DND-41 (cell line): Measurements from ENCODE around the gene SGPL1.

ENCODE experiments used
- ATAC-seq: fragments of 200-7000 bp; cut with Tn5 transposase; 3 replicates; pipeline ENCODE4 v1.9.1; 2021; ENCODE audit warnings: low read depth; ENCODE audit not compliant: insufficient read depth
- DNase-seq: peaks from one replicate; pipeline ENCODE4 v3.0.0-alpha.2; 2020
- H2AFZ ChIP-seq: 2 replicates; pipeline ENCODE4 v1.6.0; 2012; ENCODE audit warnings: low read depth, low read length
- H3K27ac ChIP-seq: 2 replicates; pipeline ENCODE4 v1.5.1; 2012; ENCODE audit warnings: low read length, inconsistent platforms
- H3K27me3 ChIP-seq: fragments of 200-600 bp; sonication (generic); 2 replicates; pipeline ENCODE4 v1.6.0; 2012; ENCODE audit warnings: low read length, mild to moderate bottlenecking, inconsistent platforms; ENCODE audit not compliant: insufficient read depth, poor library complexity
- H3K36me3 ChIP-seq: 2 replicates; pipeline ENCODE4 v1.5.1; 2012; ENCODE audit warnings: low read length, inconsistent platforms; ENCODE audit not compliant: insufficient read depth
- H3K4me1 ChIP-seq: 2 replicates; pipeline ENCODE4 v1.5.1; 2012; ENCODE audit warnings: mild to moderate bottlenecking, low read length; ENCODE audit not compliant: insufficient read depth
- H3K4me2 ChIP-seq: 2 replicates; pipeline ENCODE4 v1.6.0; 2012; ENCODE audit warnings: mild to moderate bottlenecking, moderate library complexity, low read length, inconsistent platforms; ENCODE audit not compliant: insufficient read depth
- H3K4me3 ChIP-seq, 2 experiments: fragments of 200-600 bp in 1 of 2; shearing (Covaris generic) in 1 of 2; 2 replicates each; pipeline ENCODE4 v1.5.1; 2012 to 2016; ENCODE audit warnings: inconsistent platforms in 2 of 2, low read length in 2 of 2, mild to moderate bottlenecking in 2 of 2, low read depth in 1 of 2, moderate library complexity in 1 of 2
- H3K79me2 ChIP-seq: 2 replicates; pipeline ENCODE4 v1.6.0; 2012; ENCODE audit warnings: low read length, inconsistent platforms; ENCODE audit not compliant: insufficient read depth
- H3K9ac ChIP-seq: 2 replicates; pipeline ENCODE4 v1.6.0; 2012; ENCODE audit warnings: low read depth, mild to moderate bottlenecking, inconsistent platforms, low read length, moderate library complexity
- H3K9me3 ChIP-seq: 2 replicates; pipeline ENCODE4 v1.5.1; 2012; ENCODE audit warnings: low read length, moderate library complexity, mild to moderate bottlenecking, inconsistent platforms; ENCODE audit not compliant: insufficient read depth, severe bottlenecking
- H4K20me1 ChIP-seq: 2 replicates; pipeline ENCODE4 v1.6.0; 2012; ENCODE audit warnings: low read length; ENCODE audit not compliant: insufficient read depth
- CTCF ChIP-seq: IDR thresholded peaks from 2 replicates; pipeline ENCODE4 v1.5.1; 2012; ENCODE audit warnings: borderline replicate concordance, low read length, moderate library complexity, mild to moderate bottlenecking; ENCODE audit not compliant: poor library complexity, severe bottlenecking; ENCODE audit errors: extremely low read depth
- EZH2 ChIP-seq: IDR thresholded peaks from 3 replicates; pipeline ENCODE4 v1.6.1; 2012; ENCODE audit warnings: borderline replicate concordance, low read depth, mild to moderate bottlenecking, moderate library complexity, low read length, inconsistent platforms; ENCODE audit not compliant: severe bottlenecking

SGPL1 gene

GRCh38 chr10:70782086-70782745 lies 33.5 kb upstream of the SGPL1 start:
- Histone ChIP-seq H3K36me3 (no peaks in the 10 kb centered on the region), H3K4me2 (no peak overlapping the region), H3K27me3 (no peaks in the 10 kb centered on the region), H3K9ac (no peak overlapping the region), H3K4me3 (no peak overlapping the region), H3K9me3 (no peaks in the 10 kb centered on the region), H3K27ac (no peak overlapping the region), H3K79me2 (no peaks in the 10 kb centered on the region), H2AFZ (no peak overlapping the region), H3K4me1 (peaks cover 5% of the 10 kb centered on the region; the same call in 1 of the 2 replicates), H4K20me1 (no peaks in the 10 kb centered on the region)
- ATAC-seq, result no peak
- no peak for DNase-seq
- no peak for TF ChIP-seq CTCF
- TF ChIP-seq EZH2, result no peak

- Histone ChIP-seq H3K4me2 (no peak overlapping the region), H3K27ac (no peak overlapping the region), H3K9ac (no peak overlapping the region), H3K27me3 (no peaks in the 10 kb centered on the region), H3K36me3 (no peaks in the 10 kb centered on the region), H2AFZ (no peak overlapping the region), H3K79me2 (no peaks in the 10 kb centered on the region), H3K4me1 (peaks cover 5% of the 10 kb centered on the region; the same call in 1 of the 2 replicates), H3K9me3 (no peaks in the 10 kb centered on the region), H3K4me3 (no peak overlapping the region), H4K20me1 (no peaks in the 10 kb centered on the region)
- no peak for ATAC-seq
- no peak for DNase-seq
- TF ChIP-seq EZH2 (no peak), CTCF (no peak)
These were observed 32.7 kb upstream of the SGPL1 start for GRCh38 chr10:70782746-70783680.

DNA sequence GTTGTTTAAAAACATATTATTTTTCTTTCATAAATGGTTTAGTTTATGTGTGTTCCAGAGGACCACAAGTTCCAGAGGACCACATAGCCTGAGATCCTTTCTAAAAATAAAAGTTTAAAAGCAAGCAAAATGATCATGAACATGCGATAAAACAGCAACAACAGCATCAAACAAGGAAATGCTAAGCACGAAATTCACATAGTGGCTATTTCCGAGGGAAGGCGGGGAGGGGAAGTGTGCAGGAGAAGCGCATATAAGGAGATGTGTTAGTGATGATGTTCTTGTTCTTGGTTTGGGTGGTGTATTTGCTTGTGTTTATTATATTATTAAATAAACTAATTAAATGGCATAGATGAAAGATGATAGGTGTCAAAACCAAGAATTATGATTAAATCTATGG lies 31.7 kb upstream of the SGPL1 start:
- no peak for ATAC-seq
- H3K27me3 ChIP-seq, result peaks cover 4% of the 10 kb centered on the region
- no peak overlapping the region for H3K4me2 ChIP-seq

More for the DNA sequence above, 31.7 kb upstream of the SGPL1 start:
- no peak overlapping the region for H3K9ac ChIP-seq
- no peak for DNase-seq
- H3K36me3 ChIP-seq, result no peaks in the 10 kb centered on the region
- H3K4me3 ChIP-seq, result no peak overlapping the region
- no peaks in the 10 kb centered on the region for H3K79me2 ChIP-seq
- no peaks in the 10 kb centered on the region for H4K20me1 ChIP-seq
- H2AFZ ChIP-seq, result no peak overlapping the region
- no peak overlapping the region for H3K27ac ChIP-seq
- H3K9me3 ChIP-seq, result no peaks in the 10 kb centered on the region
- H3K4me1 ChIP-seq, result peaks cover 5% of the 10 kb centered on the region; the same call in 1 of the 2 replicates
- no peak for TF ChIP-seq EZH2
- TF ChIP-seq CTCF, result no peak
